Activated B cell treated with CpG ODN at 0.5 μM for 24 hours (primary cell): ENCODE results near the gene UACA. TPM values are rescaled to one million over a fixed set of nuclear protein-coding genes. Genes with fewer than 3 reads are reported as not detected.

Experiments used
- ATAC-seq: fragments of 200-7000 bp; cut with Tn5 transposase; one replicate; pipeline ENCODE4 v1.10.0; 2021; ENCODE audit warnings: low read depth, mild to moderate bottlenecking, moderate library complexity
- CTCF ChIA-PET: fragments of 350-600 bp; sonication (Branson Sonifier 250); formaldehyde crosslinking; loops from one replicate; lab custom pipeline; 2021; ENCODE audit warnings: antibody characterized with exemption; lab: Charles Lee
- POLR2A ChIA-PET: fragments of 350-600 bp; sonication (Branson Sonifier 250); formaldehyde crosslinking; loops from one replicate; lab custom pipeline; 2021; ENCODE audit warnings: antibody characterized with exemption; lab: Charles Lee
- DNase-seq: peaks from one replicate; pipeline ENCODE4 v3.0.0; 2022
- H3K27ac Mint-ChIP-seq: one replicate; pipeline ENCODE4 v1.8.0; 2020; ENCODE audit warnings: mixed read lengths
- H3K27me3 Mint-ChIP-seq: one replicate; pipeline ENCODE4 v1.8.0; 2021; ENCODE audit warnings: mixed read lengths
- H3K36me3 Mint-ChIP-seq: one replicate; pipeline ENCODE4 v1.8.0; 2021; ENCODE audit warnings: low read depth, mixed read lengths
- H3K4me1 Mint-ChIP-seq: one replicate; pipeline ENCODE4 v1.8.0; 2021; ENCODE audit warnings: mixed read lengths
- H3K4me3 Mint-ChIP-seq: one replicate; pipeline ENCODE4 v1.8.0; 2020; ENCODE audit warnings: mild to moderate bottlenecking, mixed read lengths
- H3K9me3 Mint-ChIP-seq: one replicate; pipeline ENCODE4 v1.8.0; 2020; ENCODE audit warnings: mixed read lengths
- intact Hi-C: fragments of 100-400 bp; cut with micrococcal nuclease; formaldehyde crosslinking; loops from one replicate; pipeline ENCODE4 v1.15.1; 2024
- total RNA-seq: library from RNA; stranded (reverse); gene quantifications from 2 replicates; pipeline ENCODE4 v1.2.3, GENCODE V29; 2022
- TF ChIP-seq, protein P1 (sequence below): fragments of 200-600 bp; IDR thresholded peaks from one replicate; pipeline ENCODE4 v1.8.0; 2022; ENCODE audit warnings: antibody characterized with exemption, mild to moderate bottlenecking

Gene UACA
- total RNA-seq, 1 donor from 2014 or later, result 1.00 TPM

- Mint-ChIP-seq H3K27me3 (peaks cover 10% of the 10 kb centered on the region), H3K4me1 (no peaks in the 10 kb centered on the region), H3K36me3 (no peaks in the 10 kb centered on the region), H3K4me3 (no peak overlapping the region), H3K27ac (no peak overlapping the region), H3K9me3 (no peaks in the 10 kb centered on the region)
- ChIA-PET POLR2A (no interaction called here), CTCF (interaction anchor here (1.1 kb wide), 1 partner anchor 22 kb away, joined by 3 read pairs; no protein-coding TSS in a partner anchor)
- DNase-seq (no peak), ATAC-seq (no peak)
- intact Hi-C loops, result no loop called here
- TF ChIP-seq, protein P1, sequence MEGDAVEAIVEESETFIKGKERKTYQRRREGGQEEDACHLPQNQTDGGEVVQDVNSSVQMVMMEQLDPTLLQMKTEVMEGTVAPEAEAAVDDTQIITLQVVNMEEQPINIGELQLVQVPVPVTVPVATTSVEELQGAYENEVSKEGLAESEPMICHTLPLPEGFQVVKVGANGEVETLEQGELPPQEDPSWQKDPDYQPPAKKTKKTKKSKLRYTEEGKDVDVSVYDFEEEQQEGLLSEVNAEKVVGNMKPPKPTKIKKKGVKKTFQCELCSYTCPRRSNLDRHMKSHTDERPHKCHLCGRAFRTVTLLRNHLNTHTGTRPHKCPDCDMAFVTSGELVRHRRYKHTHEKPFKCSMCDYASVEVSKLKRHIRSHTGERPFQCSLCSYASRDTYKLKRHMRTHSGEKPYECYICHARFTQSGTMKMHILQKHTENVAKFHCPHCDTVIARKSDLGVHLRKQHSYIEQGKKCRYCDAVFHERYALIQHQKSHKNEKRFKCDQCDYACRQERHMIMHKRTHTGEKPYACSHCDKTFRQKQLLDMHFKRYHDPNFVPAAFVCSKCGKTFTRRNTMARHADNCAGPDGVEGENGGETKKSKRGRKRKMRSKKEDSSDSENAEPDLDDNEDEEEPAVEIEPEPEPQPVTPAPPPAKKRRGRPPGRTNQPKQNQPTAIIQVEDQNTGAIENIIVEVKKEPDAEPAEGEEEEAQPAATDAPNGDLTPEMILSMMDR, result no peak
Observed at GRCh38 chr15:70789213-70789612, 25.9 kb upstream of the UACA start.

DNA sequence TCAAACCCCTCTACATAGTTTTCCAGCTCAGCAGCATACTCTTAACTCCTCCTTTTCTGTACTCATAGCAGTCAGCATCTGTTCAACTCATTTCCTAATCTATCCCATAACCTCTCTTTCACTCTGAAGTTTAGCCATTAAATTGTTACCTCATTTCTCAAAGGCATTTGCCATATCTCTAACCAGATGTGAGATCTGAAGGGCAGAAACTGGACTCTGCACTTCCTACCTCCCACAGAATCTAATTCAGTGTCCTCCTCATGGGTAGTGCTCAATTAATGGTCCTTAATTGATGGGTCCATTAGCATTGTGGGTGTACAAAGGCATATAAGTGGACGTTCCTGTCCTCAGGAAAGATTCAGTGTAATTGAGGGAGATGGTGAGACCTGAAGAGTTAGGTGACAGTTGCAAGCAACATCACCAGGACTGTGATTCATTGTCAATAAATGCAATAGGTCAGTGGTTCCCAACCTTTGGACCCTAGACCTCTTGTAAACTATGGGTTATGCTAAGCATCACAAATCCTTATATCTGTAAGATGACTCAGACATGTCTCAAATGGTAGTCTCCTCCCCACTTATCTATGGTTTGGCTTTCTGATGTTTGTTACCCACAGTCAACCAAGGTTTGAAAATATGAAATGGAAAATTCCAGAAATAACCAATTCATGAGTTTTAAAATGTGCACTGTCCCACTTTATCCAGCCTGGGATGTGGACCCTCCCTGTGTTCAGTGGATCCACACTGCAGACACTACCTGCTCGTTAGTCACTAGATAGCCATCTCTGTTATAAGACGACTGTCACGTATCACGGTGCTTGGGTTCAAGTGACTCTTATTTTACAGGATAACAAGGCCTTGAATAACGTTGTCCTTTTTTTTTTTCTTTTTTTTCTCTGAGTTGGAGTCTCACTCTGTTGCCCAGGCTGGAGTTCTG, 25.0 kb upstream of the UACA start:
- Mint-ChIP-seq H3K36me3 (no peaks in the 10 kb centered on the region), H3K27ac (no peak overlapping the region), H3K4me1 (no peaks in the 10 kb centered on the region), H3K4me3 (no peak overlapping the region), H3K27me3 (peaks cover 10% of the 10 kb centered on the region), H3K9me3 (no peaks in the 10 kb centered on the region)
- CTCF ChIA-PET, result interaction anchor here (1.1 kb wide), 1 partner anchor 23 kb away, joined by 3 read pairs; no protein-coding TSS in a partner anchor
- POLR2A ChIA-PET, result no interaction called here
- TF ChIP-seq, protein P1, result no peak
- intact Hi-C loops, result no loop called here
- ATAC-seq (no peak), DNase-seq (no peak)

GRCh38 chr15:70786996-70787395, 23.6 kb upstream of the UACA start:
- ATAC-seq, result no peak
- intact Hi-C loops, result no loop called here
- H3K4me3 Mint-ChIP-seq, result no peak overlapping the region
- TF ChIP-seq, protein P1, result no peak
- ChIA-PET POLR2A (no interaction called here), CTCF (no interaction called here)
- no peaks in the 10 kb centered on the region for H3K9me3 Mint-ChIP-seq
- no peaks in the 10 kb centered on the region for H3K36me3 Mint-ChIP-seq
- H3K4me1 Mint-ChIP-seq, result no peaks in the 10 kb centered on the region
- peaks cover 12% of the 10 kb centered on the region for H3K27me3 Mint-ChIP-seq
- H3K27ac Mint-ChIP-seq, result no peak overlapping the region
- no peak for DNase-seq

DNA sequence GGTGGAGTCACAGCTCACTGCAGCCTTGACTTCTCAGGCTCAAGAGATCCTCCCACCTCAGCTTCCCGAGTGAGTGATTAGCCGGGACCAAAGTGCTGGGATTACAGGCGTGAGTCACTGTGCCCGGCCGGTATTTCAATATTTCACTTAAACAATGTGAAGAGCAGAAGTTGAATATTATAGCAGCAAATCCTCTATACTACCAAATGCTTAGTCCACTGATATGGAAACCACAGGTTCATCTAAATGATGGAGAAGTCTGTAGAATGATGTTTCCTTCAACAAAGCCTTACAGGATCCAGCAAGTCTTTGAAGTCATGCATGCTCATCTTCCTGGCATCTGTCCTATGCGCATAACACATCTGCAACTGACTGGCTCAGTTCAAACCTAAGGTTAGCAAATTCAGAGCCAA, 20.3 kb upstream of the UACA start:
- no peak for DNase-seq
- ChIA-PET CTCF (no interaction called here), POLR2A (no interaction called here)
- no peaks in the 10 kb centered on the region for H3K36me3 Mint-ChIP-seq
- TF ChIP-seq, protein P1, result no peak
- H3K4me3 Mint-ChIP-seq, result no peak overlapping the region
- H3K27ac Mint-ChIP-seq, result no peak overlapping the region
- no peaks in the 10 kb centered on the region for H3K4me1 Mint-ChIP-seq
- no peaks in the 10 kb centered on the region for H3K9me3 Mint-ChIP-seq
- peaks cover 15% of the 10 kb centered on the region for H3K27me3 Mint-ChIP-seq
- intact Hi-C loops, result no loop called here
- ATAC-seq, result no peak

DNA sequence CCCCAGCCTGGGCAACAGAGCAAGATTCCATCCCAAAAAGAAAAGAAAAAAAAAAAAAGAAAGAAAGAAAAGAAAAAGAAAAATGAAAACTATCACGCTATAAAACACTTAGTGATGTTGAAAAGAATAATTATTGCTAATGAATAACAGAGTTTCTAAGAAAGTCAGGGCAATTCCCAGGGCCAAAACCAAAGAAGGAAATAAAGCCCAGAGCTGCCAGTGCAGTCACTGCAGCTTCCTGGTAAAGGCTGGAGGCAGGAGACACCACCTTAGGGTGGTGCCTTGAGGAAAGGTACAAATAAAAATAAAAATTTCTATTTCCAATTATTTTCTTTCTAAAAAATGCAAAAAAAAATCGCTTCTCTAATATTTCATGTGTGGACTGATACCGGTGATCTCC, 19.7 kb upstream of the UACA start:
- no peak overlapping the region for H3K4me3 Mint-ChIP-seq
- ChIA-PET CTCF (no interaction called here), POLR2A (no interaction called here)
- intact Hi-C loops, result no loop called here
- H3K27me3 Mint-ChIP-seq, result peaks cover 15% of the 10 kb centered on the region
- ATAC-seq (no peak), DNase-seq (no peak)
- H3K9me3 Mint-ChIP-seq, result no peaks in the 10 kb centered on the region
- TF ChIP-seq, protein P1, result no peak
- no peaks in the 10 kb centered on the region for H3K4me1 Mint-ChIP-seq
- H3K27ac Mint-ChIP-seq, result no peak overlapping the region
- H3K36me3 Mint-ChIP-seq, result no peaks in the 10 kb centered on the region
